HepG2 (cell line): ENCODE data around the gene SERPINA6. TPM values are rescaled to one million over a fixed set of nuclear protein-coding genes. Genes with fewer than 3 reads are reported as not detected.
A peak's percentile ranks its signal among the peaks of the same experiment; 100 is the strongest.

Experiments used
- ARNTL ChIP-seq: sonication (generic); formaldehyde crosslinking; IDR thresholded peaks from 2 replicates; pipeline ENCODE4 v1.4.0; 2020; ENCODE audit warnings: mild to moderate bottlenecking, missing genetic modification reagents
- CC2D1A ChIP-seq: sonication (generic); formaldehyde crosslinking; IDR thresholded peaks from 2 replicates; pipeline ENCODE4 v1.8.1; 2023; ENCODE audit warnings: mild to moderate bottlenecking, missing genetic modification reagents
- KDM1A ChIP-seq: IDR thresholded peaks from 2 replicates; pipeline ENCODE4 v1.6.1; 2016; ENCODE audit warnings: missing compliant biosample characterization
- KLF13 ChIP-seq: sonication (generic); formaldehyde crosslinking; IDR thresholded peaks from 2 replicates; pipeline ENCODE4 v1.4.0; 2020; ENCODE audit warnings: mild to moderate bottlenecking, missing genetic modification reagents
- MATR3 ChIP-seq: sonication (generic); formaldehyde crosslinking; IDR thresholded peaks from 2 replicates; pipeline ENCODE4 v1.4.0; 2020; ENCODE audit warnings: missing genetic modification reagents
- NKX3-1 ChIP-seq: sonication (generic); formaldehyde crosslinking; IDR thresholded peaks from 2 replicates; pipeline ENCODE4 v1.5.0; 2020; ENCODE audit warnings: missing genetic modification reagents
- PHF21A ChIP-seq: sonication (generic); formaldehyde crosslinking; IDR thresholded peaks from 2 replicates; pipeline ENCODE4 v1.5.0; 2020; ENCODE audit warnings: mild to moderate bottlenecking, missing genetic modification reagents
- RFXAP ChIP-seq: sonication (generic); formaldehyde crosslinking; IDR thresholded peaks from 2 replicates; pipeline ENCODE4 v1.4.0; 2020; ENCODE audit warnings: missing genetic modification reagents, borderline replicate concordance
- SMAD9 ChIP-seq: sonication (generic); formaldehyde crosslinking; IDR thresholded peaks from 2 replicates; pipeline ENCODE4 v1.5.1; 2020; ENCODE audit warnings: mild to moderate bottlenecking, missing genetic modification reagents
- SMC3 ChIP-seq: IDR thresholded peaks from 2 replicates; pipeline ENCODE4 v1.6.1; 2011; ENCODE audit warnings: low read length, improper control_type of control experiment
- SSRP1 ChIP-seq: IDR thresholded peaks from 2 replicates; pipeline ENCODE4 v1.6.1; 2016; ENCODE audit warnings: control low read depth
- TP53 ChIP-seq: sonication (generic); formaldehyde crosslinking; conservative IDR thresholded peaks from 2 replicates; pipeline ENCODE4 v1.4.0; 2020; ENCODE audit warnings: missing genetic modification reagents
- ZBTB20 ChIP-seq: sonication (generic); formaldehyde crosslinking; IDR thresholded peaks from 2 replicates; pipeline ENCODE4 v1.8.1; 2023; ENCODE audit warnings: missing genetic modification reagents, low read depth, mild to moderate bottlenecking, borderline replicate concordance
- ZBTB42 ChIP-seq: sonication (generic); formaldehyde crosslinking; IDR thresholded peaks from 2 replicates; pipeline ENCODE4 v1.5.0; 2020; ENCODE audit warnings: mild to moderate bottlenecking, missing genetic modification reagents
- ZEB1 ChIP-seq: IDR thresholded peaks from 2 replicates; pipeline ENCODE4 v1.6.1; 2012; ENCODE audit warnings: mild to moderate bottlenecking, low read depth, inconsistent platforms; ENCODE audit not compliant: insufficient replicate concordance
- ZFY ChIP-seq: sonication (generic); formaldehyde crosslinking; IDR thresholded peaks from 2 replicates; pipeline ENCODE4 v1.4.0; 2020; ENCODE audit warnings: missing genetic modification reagents
- ZNF530 ChIP-seq: sonication (generic); formaldehyde crosslinking; IDR thresholded peaks from 2 replicates; pipeline ENCODE4 v1.5.0; 2020; ENCODE audit warnings: low read depth, mild to moderate bottlenecking, missing genetic modification reagents
- ZNF558 ChIP-seq: sonication (generic); formaldehyde crosslinking; IDR thresholded peaks from 2 replicates; pipeline ENCODE4 v1.9.0; 2022; ENCODE audit warnings: mild to moderate bottlenecking, missing genetic modification reagents, borderline replicate concordance
- polyA plus RNA-seq, 8 experiments: library from polyadenylated mRNA; depleted of rRNA in 3 of 8; stranded (reverse) in 7 of 8; unstranded in 1 of 8; fragments of >200 nt; fragmentation: Illumina TruSeq in 4 of 8; extraction: Trizol in 4 of 8; gene quantifications; 2 replicates each; pipeline versions ENCODE4 v1.2.1 to v1.2.3, GENCODE V29; 2011 to 2016; ENCODE audit warnings: low read depth in 4 of 8, missing spikeins in 1 of 8, mixed read lengths in 1 of 8; ENCODE audit not compliant: insufficient read depth in 1 of 8
- total RNA-seq, 5 experiments: library from RNA; depleted of rRNA; stranded (reverse); fragments of >200 nt; fragmentation: Illumina TruSeq; extraction: Trizol; gene quantifications; 2 replicates each; pipeline ENCODE4 v1.2.3, GENCODE V29; 2016; ENCODE audit warnings: low read depth in 1 of 5
- TF ChIP-seq, protein P1 (sequence below): sonication (generic); formaldehyde crosslinking; IDR thresholded peaks from 2 replicates; pipeline ENCODE4 v1.8.1; 2023; ENCODE audit warnings: missing genetic modification reagents, mild to moderate bottlenecking, borderline replicate concordance
- TF ChIP-seq, protein P2 (sequence below): sonication (generic); formaldehyde crosslinking; IDR thresholded peaks from 2 replicates; pipeline ENCODE4 v1.4.0; 2020; ENCODE audit warnings: mild to moderate bottlenecking, missing genetic modification reagents, borderline replicate concordance
- TF ChIP-seq, protein P3 (sequence below): sonication (generic); formaldehyde crosslinking; IDR thresholded peaks from 2 replicates; pipeline ENCODE4 v1.5.1; 2020; ENCODE audit warnings: missing genetic modification reagents, mild to moderate bottlenecking, borderline replicate concordance
- TF ChIP-seq, protein P4 (sequence below): sonication (generic); formaldehyde crosslinking; IDR thresholded peaks from 2 replicates; pipeline ENCODE4 v1.5.0; 2020; ENCODE audit warnings: mild to moderate bottlenecking, missing genetic modification reagents

Gene SERPINA6
- total and polyA plus RNA-seq, 2 of the 13 experiments (the other 11 are each of a cell fraction or from before 2014, with no cell fraction given) = 260 to 333 TPM

DNA sequence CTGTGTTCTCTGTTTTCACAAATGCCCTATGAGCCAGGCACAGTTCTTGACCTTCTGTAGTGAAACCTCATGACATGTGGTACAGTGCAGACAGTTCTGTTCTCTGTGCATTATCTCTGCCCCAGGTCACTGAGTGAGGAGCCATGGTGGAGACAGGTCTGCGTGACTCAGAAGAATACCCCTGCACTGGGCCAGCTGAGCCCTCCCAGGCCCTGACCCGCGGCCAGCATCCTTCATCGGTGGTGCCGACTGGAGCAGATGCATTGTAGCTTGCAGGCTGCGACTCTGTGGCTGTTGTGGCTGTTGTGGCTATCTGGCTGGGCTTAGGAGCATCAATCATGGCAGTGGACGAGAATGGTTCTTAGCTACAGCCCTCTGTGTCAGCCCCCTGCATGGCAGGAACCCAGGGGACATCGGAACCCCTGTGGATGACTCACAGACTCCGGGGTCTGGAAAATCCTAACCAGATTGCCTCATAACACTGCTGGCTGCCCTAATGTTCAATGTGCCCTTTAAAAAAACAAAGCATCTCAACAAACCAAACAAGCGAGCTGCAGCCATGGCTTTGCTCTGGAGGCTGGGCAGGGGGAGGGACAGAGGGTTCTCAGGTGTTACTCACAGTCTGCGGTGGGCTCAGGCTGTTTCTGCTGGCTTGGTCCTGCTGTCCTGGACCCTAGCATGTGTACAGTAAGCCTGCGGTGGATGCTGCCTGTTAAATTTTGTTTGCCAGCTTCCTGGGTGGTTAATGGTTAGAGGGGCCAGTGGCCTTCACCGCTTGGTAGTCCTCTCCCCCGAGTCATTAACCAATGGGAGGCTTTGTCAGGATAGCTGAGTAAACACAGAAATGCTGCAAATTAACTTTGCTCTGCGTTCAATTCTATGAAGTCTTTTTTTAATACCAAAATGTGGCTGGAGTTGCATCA is at the start of gene SERPINA6 (continued):
- TF ChIP-seq ZNF558 (CRISPR knock-in tag) (peak; percentile 56; the same call in 1 of the 2 replicates), CC2D1A (0 out of 2 replicates have a peak, but pooled peaks have one; percentile 18), KLF13 (CRISPR knock-in tag) (no peak), RFXAP (CRISPR knock-in tag) (no peak), ZBTB20 (peak; percentile 82), KDM1A (CRISPR knock-in tag) (no peak), NKX3-1 (CRISPR knock-in tag) (0 out of 2 replicates have a peak, but pooled peaks have one; percentile 32), MATR3 (CRISPR knock-in tag) (no peak), SMC3 (0 out of 2 replicates have a peak, but pooled peaks have one; percentile 9), ZNF530 (CRISPR knock-in tag) (no peak), SMAD9 (CRISPR knock-in tag) (no peak), ZEB1 (peak; percentile 12), TP53 (no peak), ZBTB42 (no peak), PHF21A (CRISPR knock-in tag) (peak; percentile 74; the same call in 1 of the 2 replicates), ZFY (no peak), SSRP1 (no peak), ARNTL (CRISPR knock-in tag) (no peak)
- TF ChIP-seq, protein P1, sequence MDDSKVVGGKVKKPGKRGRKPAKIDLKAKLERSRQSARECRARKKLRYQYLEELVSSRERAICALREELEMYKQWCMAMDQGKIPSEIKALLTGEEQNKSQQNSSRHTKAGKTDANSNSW (CRISPR knock-in tag) = no peak
- TF ChIP-seq, protein P2, sequence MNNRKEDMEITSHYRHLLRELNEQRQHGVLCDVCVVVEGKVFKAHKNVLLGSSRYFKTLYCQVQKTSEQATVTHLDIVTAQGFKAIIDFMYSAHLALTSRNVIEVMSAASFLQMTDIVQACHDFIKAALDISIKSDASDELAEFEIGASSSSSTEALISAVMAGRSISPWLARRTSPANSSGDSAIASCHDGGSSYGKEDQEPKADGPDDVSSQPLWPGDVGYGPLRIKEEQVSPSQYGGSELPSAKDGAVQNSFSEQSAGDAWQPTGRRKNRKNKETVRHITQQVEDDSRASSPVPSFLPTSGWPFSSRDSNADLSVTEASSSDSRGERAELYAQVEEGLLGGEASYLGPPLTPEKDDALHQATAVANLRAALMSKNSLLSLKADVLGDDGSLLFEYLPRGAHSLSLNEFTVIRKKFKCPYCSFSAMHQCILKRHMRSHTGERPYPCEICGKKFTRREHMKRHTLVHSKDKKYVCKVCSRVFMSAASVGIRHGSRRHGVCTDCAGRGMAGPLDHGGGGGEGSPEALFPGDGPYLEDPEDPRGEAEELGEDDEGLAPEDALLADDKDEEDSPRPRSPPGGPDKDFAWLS (CRISPR knock-in tag) = no peak
- TF ChIP-seq, protein P3, sequence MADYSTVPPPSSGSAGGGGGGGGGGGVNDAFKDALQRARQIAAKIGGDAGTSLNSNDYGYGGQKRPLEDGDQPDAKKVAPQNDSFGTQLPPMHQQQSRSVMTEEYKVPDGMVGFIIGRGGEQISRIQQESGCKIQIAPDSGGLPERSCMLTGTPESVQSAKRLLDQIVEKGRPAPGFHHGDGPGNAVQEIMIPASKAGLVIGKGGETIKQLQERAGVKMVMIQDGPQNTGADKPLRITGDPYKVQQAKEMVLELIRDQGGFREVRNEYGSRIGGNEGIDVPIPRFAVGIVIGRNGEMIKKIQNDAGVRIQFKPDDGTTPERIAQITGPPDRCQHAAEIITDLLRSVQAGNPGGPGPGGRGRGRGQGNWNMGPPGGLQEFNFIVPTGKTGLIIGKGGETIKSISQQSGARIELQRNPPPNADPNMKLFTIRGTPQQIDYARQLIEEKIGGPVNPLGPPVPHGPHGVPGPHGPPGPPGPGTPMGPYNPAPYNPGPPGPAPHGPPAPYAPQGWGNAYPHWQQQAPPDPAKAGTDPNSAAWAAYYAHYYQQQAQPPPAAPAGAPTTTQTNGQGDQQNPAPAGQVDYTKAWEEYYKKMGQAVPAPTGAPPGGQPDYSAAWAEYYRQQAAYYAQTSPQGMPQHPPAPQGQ = no peak
- TF ChIP-seq, protein P4, sequence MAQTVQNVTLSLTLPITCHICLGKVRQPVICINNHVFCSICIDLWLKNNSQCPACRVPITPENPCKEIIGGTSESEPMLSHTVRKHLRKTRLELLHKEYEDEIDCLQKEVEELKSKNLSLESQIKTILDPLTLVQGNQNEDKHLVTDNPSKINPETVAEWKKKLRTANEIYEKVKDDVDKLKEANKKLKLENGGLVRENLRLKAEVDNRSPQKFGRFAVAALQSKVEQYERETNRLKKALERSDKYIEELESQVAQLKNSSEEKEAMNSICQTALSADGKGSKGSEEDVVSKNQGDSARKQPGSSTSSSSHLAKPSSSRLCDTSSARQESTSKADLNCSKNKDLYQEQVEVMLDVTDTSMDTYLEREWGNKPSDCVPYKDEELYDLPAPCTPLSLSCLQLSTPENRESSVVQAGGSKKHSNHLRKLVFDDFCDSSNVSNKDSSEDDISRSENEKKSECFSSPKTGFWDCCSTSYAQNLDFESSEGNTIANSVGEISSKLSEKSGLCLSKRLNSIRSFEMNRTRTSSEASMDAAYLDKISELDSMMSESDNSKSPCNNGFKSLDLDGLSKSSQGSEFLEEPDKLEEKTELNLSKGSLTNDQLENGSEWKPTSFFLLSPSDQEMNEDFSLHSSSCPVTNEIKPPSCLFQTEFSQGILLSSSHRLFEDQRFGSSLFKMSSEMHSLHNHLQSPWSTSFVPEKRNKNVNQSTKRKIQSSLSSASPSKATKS (CRISPR knock-in tag) = no peak
